Liver (tissue), 3 donors: ENCODE measurements around the gene ORC5.

Source experiments
- FOXA1 ChIP-seq: IDR thresholded peaks from 2 replicates; pipeline ENCODE4 v1.6.1; 2016; ENCODE audit warnings: antibody characterized with exemption
- GABPA ChIP-seq, 2 donors: IDR thresholded peaks in 1 of 2; conservative IDR thresholded peaks in 1 of 2; 2 replicates each; pipeline ENCODE4 v1.6.1; 2016; ENCODE audit warnings: antibody characterized with exemption in 2 of 2, mild to moderate bottlenecking in 1 of 2, moderate library complexity in 1 of 2
- HNF4G ChIP-seq: IDR thresholded peaks from 2 replicates; pipeline ENCODE4 v1.6.1; 2016; ENCODE audit warnings: antibody characterized with exemption
- RAD21 ChIP-seq, 2 donors: IDR thresholded peaks; 2 replicates each; pipeline ENCODE4 v1.6.1; 2016; ENCODE audit warnings: antibody characterized with exemption in 2 of 2, mild to moderate bottlenecking in 2 of 2
- RXRA ChIP-seq, 2 donors: IDR thresholded peaks; 2 replicates each; pipeline ENCODE4 v1.6.1; 2017 to 2018; ENCODE audit warnings: antibody characterized with exemption in 2 of 2, mild to moderate bottlenecking in 1 of 2
- SP1 ChIP-seq: IDR thresholded peaks from 2 replicates; pipeline ENCODE4 v1.6.1; 2018; ENCODE audit warnings: antibody characterized with exemption, mild to moderate bottlenecking
- TAF1 ChIP-seq: conservative IDR thresholded peaks from 2 replicates; pipeline ENCODE4 v1.6.1; 2016; ENCODE audit warnings: antibody characterized with exemption, mild to moderate bottlenecking
- YY1 ChIP-seq: IDR thresholded peaks from 2 replicates; pipeline ENCODE4 v1.6.1; 2016; ENCODE audit warnings: antibody characterized with exemption, mild to moderate bottlenecking
- TF ChIP-seq, protein P1 (sequence below): fragments of 150-350 bp; IDR thresholded peaks from 2 replicates; pipeline ENCODE4 v1.5.1; 2017; ENCODE audit warnings: improper control_type of control experiment, low read depth, low read length; ENCODE audit not compliant: missing input control
- TF ChIP-seq, protein P2 (sequence below): IDR thresholded peaks from 2 replicates; pipeline ENCODE4 v1.6.1; 2016; ENCODE audit warnings: antibody characterized with exemption
- TF ChIP-seq, protein P3 (sequence below): IDR thresholded peaks from 2 replicates; pipeline ENCODE4 v1.6.1; 2016; ENCODE audit warnings: antibody characterized with exemption, mild to moderate bottlenecking
- TF ChIP-seq, protein P4 (sequence below): IDR thresholded peaks from 2 replicates; pipeline ENCODE4 v1.6.1; 2016; ENCODE audit warnings: antibody characterized with exemption
- TF ChIP-seq, protein P5 (sequence below): IDR thresholded peaks from 2 replicates; pipeline ENCODE4 v1.6.1; 2016; ENCODE audit warnings: antibody characterized with exemption
- donor health status: healthy.
- donor health status: healthy.

DNA sequence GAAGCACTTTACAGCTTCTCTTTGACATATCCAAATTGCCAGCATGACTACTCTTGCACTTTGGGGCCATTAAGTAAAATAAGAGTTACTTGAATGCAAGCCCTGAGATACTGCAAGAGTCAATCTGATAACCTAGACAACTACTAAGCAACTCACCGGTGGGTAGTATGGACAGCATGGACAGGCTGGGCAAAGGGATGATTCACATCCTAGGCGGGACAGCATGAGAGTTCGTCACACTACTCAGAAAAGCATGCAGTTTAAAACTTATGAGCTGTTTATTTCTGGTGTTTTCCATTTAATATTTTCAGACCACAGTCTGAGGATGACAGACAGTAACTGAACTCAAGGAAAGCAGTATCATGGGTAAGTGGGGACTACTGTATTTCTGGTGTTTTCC is 84.0 kb downstream of the ORC5 start:
- TF ChIP-seq, protein P1, sequence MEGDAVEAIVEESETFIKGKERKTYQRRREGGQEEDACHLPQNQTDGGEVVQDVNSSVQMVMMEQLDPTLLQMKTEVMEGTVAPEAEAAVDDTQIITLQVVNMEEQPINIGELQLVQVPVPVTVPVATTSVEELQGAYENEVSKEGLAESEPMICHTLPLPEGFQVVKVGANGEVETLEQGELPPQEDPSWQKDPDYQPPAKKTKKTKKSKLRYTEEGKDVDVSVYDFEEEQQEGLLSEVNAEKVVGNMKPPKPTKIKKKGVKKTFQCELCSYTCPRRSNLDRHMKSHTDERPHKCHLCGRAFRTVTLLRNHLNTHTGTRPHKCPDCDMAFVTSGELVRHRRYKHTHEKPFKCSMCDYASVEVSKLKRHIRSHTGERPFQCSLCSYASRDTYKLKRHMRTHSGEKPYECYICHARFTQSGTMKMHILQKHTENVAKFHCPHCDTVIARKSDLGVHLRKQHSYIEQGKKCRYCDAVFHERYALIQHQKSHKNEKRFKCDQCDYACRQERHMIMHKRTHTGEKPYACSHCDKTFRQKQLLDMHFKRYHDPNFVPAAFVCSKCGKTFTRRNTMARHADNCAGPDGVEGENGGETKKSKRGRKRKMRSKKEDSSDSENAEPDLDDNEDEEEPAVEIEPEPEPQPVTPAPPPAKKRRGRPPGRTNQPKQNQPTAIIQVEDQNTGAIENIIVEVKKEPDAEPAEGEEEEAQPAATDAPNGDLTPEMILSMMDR, result no peak
- TF ChIP-seq GABPA (IDR thresholded peaks at IDR 0.05 in 1 of 2, conservative IDR thresholded peaks at IDR 0.05 in 1 of 2) (no peak), RAD21 (IDR thresholded peaks at IDR 0.05) (no peak), SP1 (no peak), TAF1 (no peak), RXRA (IDR thresholded peaks at IDR 0.05) (no peak), FOXA1 (no peak), YY1 (no peak), HNF4G (no peak)
- TF ChIP-seq, protein P2, sequence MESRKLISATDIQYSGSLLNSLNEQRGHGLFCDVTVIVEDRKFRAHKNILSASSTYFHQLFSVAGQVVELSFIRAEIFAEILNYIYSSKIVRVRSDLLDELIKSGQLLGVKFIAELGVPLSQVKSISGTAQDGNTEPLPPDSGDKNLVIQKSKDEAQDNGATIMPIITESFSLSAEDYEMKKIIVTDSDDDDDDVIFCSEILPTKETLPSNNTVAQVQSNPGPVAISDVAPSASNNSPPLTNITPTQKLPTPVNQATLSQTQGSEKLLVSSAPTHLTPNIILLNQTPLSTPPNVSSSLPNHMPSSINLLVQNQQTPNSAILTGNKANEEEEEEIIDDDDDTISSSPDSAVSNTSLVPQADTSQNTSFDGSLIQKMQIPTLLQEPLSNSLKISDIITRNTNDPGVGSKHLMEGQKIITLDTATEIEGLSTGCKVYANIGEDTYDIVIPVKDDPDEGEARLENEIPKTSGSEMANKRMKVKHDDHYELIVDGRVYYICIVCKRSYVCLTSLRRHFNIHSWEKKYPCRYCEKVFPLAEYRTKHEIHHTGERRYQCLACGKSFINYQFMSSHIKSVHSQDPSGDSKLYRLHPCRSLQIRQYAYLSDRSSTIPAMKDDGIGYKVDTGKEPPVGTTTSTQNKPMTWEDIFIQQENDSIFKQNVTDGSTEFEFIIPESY, result no peak
- TF ChIP-seq, protein P3, sequence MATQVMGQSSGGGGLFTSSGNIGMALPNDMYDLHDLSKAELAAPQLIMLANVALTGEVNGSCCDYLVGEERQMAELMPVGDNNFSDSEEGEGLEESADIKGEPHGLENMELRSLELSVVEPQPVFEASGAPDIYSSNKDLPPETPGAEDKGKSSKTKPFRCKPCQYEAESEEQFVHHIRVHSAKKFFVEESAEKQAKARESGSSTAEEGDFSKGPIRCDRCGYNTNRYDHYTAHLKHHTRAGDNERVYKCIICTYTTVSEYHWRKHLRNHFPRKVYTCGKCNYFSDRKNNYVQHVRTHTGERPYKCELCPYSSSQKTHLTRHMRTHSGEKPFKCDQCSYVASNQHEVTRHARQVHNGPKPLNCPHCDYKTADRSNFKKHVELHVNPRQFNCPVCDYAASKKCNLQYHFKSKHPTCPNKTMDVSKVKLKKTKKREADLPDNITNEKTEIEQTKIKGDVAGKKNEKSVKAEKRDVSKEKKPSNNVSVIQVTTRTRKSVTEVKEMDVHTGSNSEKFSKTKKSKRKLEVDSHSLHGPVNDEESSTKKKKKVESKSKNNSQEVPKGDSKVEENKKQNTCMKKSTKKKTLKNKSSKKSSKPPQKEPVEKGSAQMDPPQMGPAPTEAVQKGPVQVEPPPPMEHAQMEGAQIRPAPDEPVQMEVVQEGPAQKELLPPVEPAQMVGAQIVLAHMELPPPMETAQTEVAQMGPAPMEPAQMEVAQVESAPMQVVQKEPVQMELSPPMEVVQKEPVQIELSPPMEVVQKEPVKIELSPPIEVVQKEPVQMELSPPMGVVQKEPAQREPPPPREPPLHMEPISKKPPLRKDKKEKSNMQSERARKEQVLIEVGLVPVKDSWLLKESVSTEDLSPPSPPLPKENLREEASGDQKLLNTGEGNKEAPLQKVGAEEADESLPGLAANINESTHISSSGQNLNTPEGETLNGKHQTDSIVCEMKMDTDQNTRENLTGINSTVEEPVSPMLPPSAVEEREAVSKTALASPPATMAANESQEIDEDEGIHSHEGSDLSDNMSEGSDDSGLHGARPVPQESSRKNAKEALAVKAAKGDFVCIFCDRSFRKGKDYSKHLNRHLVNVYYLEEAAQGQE, result no peak
- TF ChIP-seq, protein P4, sequence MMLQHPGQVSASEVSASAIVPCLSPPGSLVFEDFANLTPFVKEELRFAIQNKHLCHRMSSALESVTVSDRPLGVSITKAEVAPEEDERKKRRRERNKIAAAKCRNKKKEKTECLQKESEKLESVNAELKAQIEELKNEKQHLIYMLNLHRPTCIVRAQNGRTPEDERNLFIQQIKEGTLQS, result no peak
- TF ChIP-seq, protein P5, sequence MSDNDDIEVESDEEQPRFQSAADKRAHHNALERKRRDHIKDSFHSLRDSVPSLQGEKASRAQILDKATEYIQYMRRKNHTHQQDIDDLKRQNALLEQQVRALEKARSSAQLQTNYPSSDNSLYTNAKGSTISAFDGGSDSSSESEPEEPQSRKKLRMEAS, result no peak
